ENCODE measurements around the gene INTS11.

DNA sequence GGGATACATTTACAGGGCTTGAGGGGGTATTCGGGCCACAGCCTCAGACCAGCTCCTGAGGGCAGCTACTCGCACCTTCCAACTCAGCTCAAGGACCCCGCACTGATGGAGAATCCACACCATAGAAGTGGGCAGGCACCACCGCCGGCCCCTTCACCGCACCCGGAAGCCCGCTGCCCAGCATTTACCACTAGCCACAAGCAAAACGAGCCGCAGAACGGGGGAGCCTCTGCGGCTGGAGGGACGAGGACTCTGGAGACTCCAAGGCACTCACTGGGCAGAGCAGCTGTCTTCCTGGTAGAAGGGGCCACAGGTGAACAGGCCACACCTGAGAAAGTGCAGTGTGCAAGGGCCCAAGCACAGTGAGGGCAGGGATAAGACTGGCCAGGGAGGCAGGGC, 56.2 kb downstream of the INTS11 start:
- TF ChIP-seq ZFP3 (CRISPR knock-in tag; IDR thresholded peaks at IDR 0.05) (no peak), BACH2 (CRISPR knock-in tag; IDR thresholded peaks at IDR 0.05; ENCODE audit: borderline replicate concordance) (no peak), POU6F1 (CRISPR knock-in tag; IDR thresholded peaks at IDR 0.05; ENCODE audit: borderline replicate concordance, low read depth) (no peak)
- TF ChIP-seq, protein P1, sequence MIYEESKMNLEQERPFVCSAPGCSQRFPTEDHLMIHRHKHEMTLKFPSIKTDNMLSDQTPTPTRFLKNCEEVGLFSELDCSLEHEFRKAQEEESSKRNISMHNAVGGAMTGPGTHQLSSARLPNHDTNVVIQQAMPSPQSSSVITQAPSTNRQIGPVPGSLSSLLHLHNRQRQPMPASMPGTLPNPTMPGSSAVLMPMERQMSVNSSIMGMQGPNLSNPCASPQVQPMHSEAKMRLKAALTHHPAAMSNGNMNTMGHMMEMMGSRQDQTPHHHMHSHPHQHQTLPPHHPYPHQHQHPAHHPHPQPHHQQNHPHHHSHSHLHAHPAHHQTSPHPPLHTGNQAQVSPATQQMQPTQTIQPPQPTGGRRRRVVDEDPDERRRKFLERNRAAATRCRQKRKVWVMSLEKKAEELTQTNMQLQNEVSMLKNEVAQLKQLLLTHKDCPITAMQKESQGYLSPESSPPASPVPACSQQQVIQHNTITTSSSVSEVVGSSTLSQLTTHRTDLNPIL (CRISPR knock-in tag; IDR thresholded peaks at IDR 0.05; ENCODE audit: low read depth), result no peak
